H54 (cell line): ENCODE data around the gene SOCS4.

Experiments
- DNase-seq: peaks from one replicate; pipeline ENCODE4 v3.0.0; 2011; ENCODE audit warnings: low spot score, mixed read lengths; ENCODE audit not compliant: insufficient read length
- FAIRE-seq: peaks from 3 replicates; lab custom pipeline; 2011; peaks lifted over from hg19 to GRCh38; lab: Jason Lieb, UNC
- POLR2A ChIP-seq: IDR thresholded peaks from 2 replicates; pipeline ENCODE4 v1.6.1; 2011; ENCODE audit warnings: low read depth, mild to moderate bottlenecking, low read length

The SOCS4 gene

GRCh38 chr14:55085060-55085660, 58.1 kb downstream of the SOCS4 start:
- no peak for FAIRE-seq
- DNase-seq: no peak
- no peak for TF ChIP-seq POLR2A

GRCh38 chr14:55086938-55087337, 59.9 kb downstream of the SOCS4 start:
- TF ChIP-seq POLR2A: no peak
- FAIRE-seq: no peak
- no peak for DNase-seq

GRCh38 chr14:55088356-55088755, 61.3 kb downstream of the SOCS4 start:
- TF ChIP-seq POLR2A: no peak
- DNase-seq (no peak), FAIRE-seq (no peak)

- TF ChIP-seq POLR2A: no peak
- DNase-seq (no peak), FAIRE-seq (no peak)
These were observed 65.3 kb downstream of the SOCS4 start for GRCh38 chr14:55092341-55092740.

GRCh38 chr14:55094292-55095157, 67.5 kb downstream of the SOCS4 start:
- FAIRE-seq (no peak), DNase-seq (no peak)
- no peak for TF ChIP-seq POLR2A

- FAIRE-seq: no peak
- no peak for DNase-seq
- TF ChIP-seq POLR2A: no peak
These were observed 71.0 kb downstream of the SOCS4 start for GRCh38 chr14:55097881-55098560.

GRCh38 chr14:55098561-55098898, 71.5 kb downstream of the SOCS4 start:
- FAIRE-seq (no peak), DNase-seq (no peak)
- no peak for TF ChIP-seq POLR2A
